WERI-Rb-1 (cell line): ENCODE results near the gene GUCA1A.

Experiments used
- DNase-seq: peaks from one replicate; pipeline ENCODE4 v3.0.0-alpha.2; 2020
- H3K27ac ChIP-seq: fragments of 250-450 bp; sonication (Bioruptor Pico); 2 replicates; pipeline ENCODE4 v1.5.1; 2020; ENCODE audit warnings: mild to moderate bottlenecking, moderate library complexity
- H3K27me3 ChIP-seq: fragments of 250-450 bp; sonication (Bioruptor Pico); 2 replicates; pipeline ENCODE4 v1.5.1; 2021; ENCODE audit warnings: mild to moderate bottlenecking, low read depth, moderate library complexity; ENCODE audit not compliant: insufficient read depth, severe bottlenecking
- H3K36me3 ChIP-seq: fragments of 250-450 bp; sonication (Bioruptor Pico); 2 replicates; pipeline ENCODE4 v1.5.1; 2020; ENCODE audit warnings: mild to moderate bottlenecking, moderate library complexity
- H3K4me3 ChIP-seq: 2 replicates; pipeline ENCODE4 v1.5.1; 2011; ENCODE audit warnings: low read depth, mild to moderate bottlenecking, control low read depth, low read length
- H3K9me3 ChIP-seq: fragments of 250-450 bp; sonication (Bioruptor Pico); 2 replicates; pipeline ENCODE4 v1.5.1; 2021; ENCODE audit warnings: mild to moderate bottlenecking, moderate library complexity; ENCODE audit not compliant: severe bottlenecking
- TF ChIP-seq, protein P1 (sequence below): IDR thresholded peaks from 2 replicates; pipeline ENCODE4 v1.5.1; 2011; ENCODE audit warnings: low read depth, mild to moderate bottlenecking, control low read depth, inconsistent platforms, low read length

The GUCA1A gene

DNA sequence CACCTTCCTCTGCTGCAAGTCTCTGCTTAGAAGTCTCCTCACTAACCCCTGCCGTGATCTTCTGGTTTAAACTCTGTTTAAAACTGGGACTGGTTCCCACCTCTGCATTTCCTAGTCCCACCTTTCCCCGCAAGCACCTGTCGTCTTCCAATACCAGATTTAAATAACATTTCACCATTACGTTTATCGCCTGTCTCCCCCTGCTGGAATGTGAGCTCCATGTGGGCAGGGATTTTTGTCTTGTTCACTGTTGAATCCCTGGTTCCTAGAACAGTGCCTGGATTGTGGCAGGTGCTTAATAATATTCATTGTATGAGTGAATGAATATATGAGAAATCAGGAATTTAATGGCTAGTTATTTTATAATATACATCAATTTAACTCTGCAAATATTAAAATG lies 2.7 kb downstream of the GUCA1A start:
- Histone ChIP-seq H3K9me3 (no peaks in the 10 kb centered on the region), H3K27ac (no peak overlapping the region), H3K27me3 (no peaks in the 10 kb centered on the region), H3K4me3 (no peak overlapping the region), H3K36me3 (no peaks in the 10 kb centered on the region)
- no peak for DNase-seq
- TF ChIP-seq, protein P1, sequence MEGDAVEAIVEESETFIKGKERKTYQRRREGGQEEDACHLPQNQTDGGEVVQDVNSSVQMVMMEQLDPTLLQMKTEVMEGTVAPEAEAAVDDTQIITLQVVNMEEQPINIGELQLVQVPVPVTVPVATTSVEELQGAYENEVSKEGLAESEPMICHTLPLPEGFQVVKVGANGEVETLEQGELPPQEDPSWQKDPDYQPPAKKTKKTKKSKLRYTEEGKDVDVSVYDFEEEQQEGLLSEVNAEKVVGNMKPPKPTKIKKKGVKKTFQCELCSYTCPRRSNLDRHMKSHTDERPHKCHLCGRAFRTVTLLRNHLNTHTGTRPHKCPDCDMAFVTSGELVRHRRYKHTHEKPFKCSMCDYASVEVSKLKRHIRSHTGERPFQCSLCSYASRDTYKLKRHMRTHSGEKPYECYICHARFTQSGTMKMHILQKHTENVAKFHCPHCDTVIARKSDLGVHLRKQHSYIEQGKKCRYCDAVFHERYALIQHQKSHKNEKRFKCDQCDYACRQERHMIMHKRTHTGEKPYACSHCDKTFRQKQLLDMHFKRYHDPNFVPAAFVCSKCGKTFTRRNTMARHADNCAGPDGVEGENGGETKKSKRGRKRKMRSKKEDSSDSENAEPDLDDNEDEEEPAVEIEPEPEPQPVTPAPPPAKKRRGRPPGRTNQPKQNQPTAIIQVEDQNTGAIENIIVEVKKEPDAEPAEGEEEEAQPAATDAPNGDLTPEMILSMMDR = peak; percentile 34; the same call in 1 of the 2 replicates

DNA sequence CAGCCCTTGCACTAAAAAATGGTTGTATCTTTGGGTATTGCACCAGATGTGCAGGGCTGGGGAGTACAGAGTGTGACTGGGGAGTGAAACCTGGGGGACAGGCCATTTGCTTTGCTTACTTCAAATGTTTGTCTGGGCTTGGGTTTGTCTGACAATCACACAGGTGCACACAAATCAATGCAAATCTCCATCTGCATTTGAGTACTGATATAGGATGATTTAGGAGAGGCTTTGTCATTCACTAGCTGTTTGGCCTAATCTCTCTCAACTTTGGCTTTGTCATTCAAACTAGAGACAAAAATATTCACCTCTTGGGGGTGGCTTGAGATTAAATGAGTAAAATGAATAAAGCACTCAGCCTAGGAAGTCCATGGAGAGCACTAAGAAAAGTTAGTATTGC lies 3.8 kb downstream of the GUCA1A start:
- Histone ChIP-seq H3K4me3 (no peak overlapping the region), H3K27me3 (no peaks in the 10 kb centered on the region), H3K36me3 (no peaks in the 10 kb centered on the region), H3K9me3 (no peaks in the 10 kb centered on the region), H3K27ac (no peak overlapping the region)
- no peak for DNase-seq
- TF ChIP-seq, protein P1 = no peak

DNA sequence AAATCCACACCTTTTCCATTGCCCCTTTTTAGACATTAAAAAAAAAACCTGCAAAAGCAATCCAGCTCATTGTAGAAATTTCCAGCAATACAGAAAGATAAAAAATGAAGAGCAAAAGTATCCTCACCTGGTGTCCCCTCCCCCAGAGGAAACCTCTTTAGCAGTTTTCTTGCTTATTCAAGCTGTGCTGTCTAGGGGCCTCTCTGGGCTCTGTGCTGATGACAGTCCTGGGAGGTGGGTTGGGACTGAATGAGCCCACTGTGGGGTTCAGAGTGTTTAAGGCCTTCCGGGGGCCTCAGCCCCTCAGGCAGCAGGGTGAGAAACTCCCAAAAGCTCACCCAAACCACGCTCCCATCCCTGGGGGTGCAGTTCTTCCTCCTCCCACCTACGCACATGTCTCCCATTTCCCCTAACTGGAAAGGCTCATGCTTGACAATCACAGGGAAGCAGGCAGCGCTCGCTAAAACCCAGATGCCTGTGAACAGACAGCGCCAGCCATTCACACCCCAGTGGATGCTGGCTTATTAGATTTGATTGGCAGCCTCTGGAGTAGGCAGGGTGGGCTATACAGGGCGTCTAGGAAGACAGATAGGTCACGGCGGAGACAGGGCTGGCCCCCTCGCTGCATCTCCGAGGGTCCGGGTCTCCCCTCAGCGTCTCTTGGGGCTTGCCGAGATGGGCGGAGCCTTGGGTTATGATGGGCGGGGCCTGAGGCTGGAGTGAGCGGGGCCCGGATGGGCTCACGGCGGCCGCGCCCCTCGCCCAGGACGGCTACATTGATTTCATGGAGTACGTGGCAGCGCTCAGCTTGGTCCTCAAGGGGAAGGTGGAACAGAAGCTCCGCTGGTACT lies 4.6 kb downstream of the GUCA1A start:
- no peaks in the 10 kb centered on the region for H3K36me3 ChIP-seq
- no peaks in the 10 kb centered on the region for H3K27me3 ChIP-seq
- TF ChIP-seq, protein P1 = no peak
- H3K27ac ChIP-seq = no peak overlapping the region
- H3K9me3 ChIP-seq = no peaks in the 10 kb centered on the region
- H3K4me3 ChIP-seq = no peak overlapping the region
- no peak for DNase-seq

DNA sequence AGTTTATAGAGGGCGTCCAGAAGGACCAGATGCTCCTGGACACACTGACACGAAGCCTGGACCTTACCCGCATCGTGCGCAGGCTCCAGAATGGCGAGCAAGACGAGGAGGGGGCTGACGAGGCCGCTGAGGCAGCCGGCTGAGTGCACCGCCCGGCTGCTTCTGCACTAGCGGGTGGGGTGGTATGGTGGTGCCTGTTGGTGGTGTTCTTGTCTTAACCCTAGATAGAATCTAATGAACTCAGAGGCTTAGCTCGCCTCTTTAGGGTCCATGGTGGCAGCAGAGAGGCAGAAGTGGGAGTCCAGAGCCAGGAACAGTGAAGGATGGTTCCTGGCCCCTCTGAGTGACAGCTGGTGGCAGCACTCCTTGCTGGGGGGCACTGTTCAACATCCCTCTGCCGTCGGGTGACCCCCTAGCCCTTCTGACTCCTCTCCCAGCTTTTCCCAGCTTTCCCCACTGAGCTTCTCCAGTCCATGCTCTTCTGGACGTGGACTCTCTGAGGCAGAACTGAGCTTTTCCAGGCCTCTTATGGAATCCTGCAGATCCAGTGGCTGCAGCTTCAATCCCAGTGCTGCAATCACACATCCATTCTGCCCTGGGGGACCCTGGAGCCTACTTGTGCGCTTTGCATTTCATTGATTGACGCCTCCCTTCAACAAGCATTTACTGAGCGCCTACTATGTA lies 6.2 kb downstream of the GUCA1A start:
- DNase-seq = no peak
- Histone ChIP-seq H3K36me3 (no peaks in the 10 kb centered on the region), H3K27ac (no peak overlapping the region), H3K27me3 (no peaks in the 10 kb centered on the region), H3K9me3 (no peaks in the 10 kb centered on the region), H3K4me3 (no peak overlapping the region)
- TF ChIP-seq, protein P1 = no peak

DNA sequence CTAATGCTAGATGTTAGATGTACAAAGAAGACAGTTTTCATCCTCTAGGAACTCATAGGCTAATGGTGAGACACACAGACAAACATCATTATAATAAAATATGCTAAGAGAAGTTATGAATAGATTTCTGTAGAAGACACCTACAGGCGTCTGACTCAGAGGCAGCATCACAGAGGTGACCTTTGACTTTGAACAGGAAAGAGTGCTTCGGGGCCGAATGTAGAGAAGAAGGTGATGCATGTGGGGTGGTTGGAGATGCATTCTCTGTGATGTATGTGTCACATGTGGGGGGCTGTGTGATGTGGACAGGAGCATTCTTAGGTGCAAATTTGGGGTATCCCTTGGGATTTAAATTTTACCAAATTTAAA lies 6.8 kb downstream of the GUCA1A start:
- TF ChIP-seq, protein P1 = no peak

More for the DNA sequence above, 6.8 kb downstream of the GUCA1A start:
- no peaks in the 10 kb centered on the region for H3K27me3 ChIP-seq
- no peak overlapping the region for H3K27ac ChIP-seq
- no peak for DNase-seq
- H3K4me3 ChIP-seq = no peak overlapping the region
- no peaks in the 10 kb centered on the region for H3K9me3 ChIP-seq
- no peaks in the 10 kb centered on the region for H3K36me3 ChIP-seq
